22Rv1 (cell line): ENCODE results near the gene CTU2.

ENCODE experiments used
- CTCF ChIP-seq: fragments of 450-650 bp; IDR thresholded peaks from 2 replicates; pipeline ENCODE4 v1.5.1; 2017; ENCODE audit warnings: mild to moderate bottlenecking
- ZFX ChIP-seq: fragments of 450-650 bp; IDR thresholded peaks from 2 replicates; pipeline ENCODE4 v1.6.1; 2017; ENCODE audit warnings: antibody characterized with exemption, borderline replicate concordance

- TF ChIP-seq CTCF (no peak), ZFX (no peak)
Observed at GRCh38 chr16:88744577-88745521, 38.5 kb downstream of the CTU2 start.
